HG03520 (cell line): ENCODE data around the gene PRELID3B.

Experiments used
- ATAC-seq: cut with Tn5 transposase; IDR thresholded peaks from one replicate; pipeline ENCODE4 v1.9.1; 2021; ENCODE audit warnings: mild to moderate bottlenecking, moderate library complexity; ENCODE audit not compliant: unreplicated experiment

PRELID3B gene

DNA sequence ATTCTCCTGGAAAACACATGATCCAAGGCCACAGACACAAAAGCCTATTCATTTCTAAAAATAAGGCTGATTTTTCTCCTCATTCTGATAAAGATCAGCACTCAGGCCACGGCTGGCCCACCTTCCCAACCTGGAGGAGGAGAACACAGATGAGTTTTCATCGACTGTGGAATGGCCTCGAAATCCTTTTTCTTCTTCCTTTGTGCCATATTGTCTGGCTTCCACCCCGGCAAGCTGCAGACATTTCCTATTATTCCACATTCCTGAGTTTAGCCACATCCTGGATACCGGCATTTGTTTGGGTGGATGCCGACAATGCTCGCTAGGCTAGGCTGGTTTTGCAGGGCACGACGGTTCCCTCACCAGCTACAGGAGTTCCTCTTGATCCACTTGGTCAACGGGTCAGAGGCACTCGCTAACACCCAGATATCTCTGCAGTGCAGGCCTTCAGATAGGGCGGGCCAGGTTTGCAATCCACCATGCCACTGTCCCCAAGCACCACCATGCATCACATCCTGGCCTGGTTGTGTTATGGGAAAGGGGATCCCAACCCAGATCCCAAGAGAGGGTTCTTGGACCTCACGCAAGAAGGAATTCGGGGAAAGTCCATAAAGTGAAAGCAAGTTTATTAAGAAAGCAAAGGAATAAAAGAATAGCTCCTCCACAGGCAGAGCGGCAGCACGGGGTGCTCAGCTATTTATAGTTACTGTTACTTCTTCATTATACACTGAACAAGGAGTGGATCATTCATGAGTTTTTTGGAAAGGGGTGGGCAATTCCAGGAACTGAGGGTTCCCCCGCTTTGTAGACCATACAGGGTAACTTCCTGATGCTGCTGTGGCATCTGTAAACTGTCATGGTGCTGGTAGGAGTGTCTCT lies 31.4 kb downstream of the PRELID3B start:
- ATAC-seq = no peak

GRCh38 chr20:59010321-59010994 lies 32.1 kb downstream of the PRELID3B start:
- ATAC-seq = no peak

DNA sequence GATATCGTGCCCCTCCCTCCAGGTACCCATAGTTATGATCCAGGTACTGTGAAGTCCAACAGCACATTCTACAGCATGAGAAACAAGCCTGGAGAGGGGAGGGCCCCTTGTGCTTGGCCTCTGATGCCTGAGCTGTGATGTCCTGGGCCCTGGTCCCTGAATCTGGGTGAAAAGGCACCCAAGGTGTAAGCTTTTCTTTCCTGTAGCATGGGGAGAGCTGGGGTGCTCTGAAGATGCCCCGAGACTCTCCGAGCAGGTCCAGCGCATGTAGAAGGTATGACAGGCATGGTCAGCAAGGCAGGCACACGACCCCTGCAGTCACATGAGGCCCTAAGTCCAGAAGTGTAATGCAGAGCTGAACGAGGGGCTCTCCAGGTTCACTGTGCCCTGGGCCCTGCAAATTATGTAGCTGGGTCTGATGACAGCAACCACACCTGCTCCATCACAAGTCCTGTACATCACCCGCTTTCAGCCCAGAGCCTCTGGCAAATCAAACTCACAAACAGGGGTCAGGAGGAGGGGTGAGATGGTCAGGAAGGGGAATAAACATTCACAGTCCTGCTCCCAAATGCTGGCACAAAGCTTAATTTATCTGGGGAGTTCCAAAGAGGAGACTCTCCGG lies 33.8 kb downstream of the PRELID3B start:
- ATAC-seq = no peak

- peak; percentile 30 for ATAC-seq
Observed at GRCh38 chr20:59007665-59008511, 34.7 kb downstream of the PRELID3B start.

- peak; percentile 24 for ATAC-seq
Observed at GRCh38 chr20:59006864-59007664, 35.5 kb downstream of the PRELID3B start, which contains the start of gene CTSZ. TSS of gene CTSZ (minus strand) at chr20:59007254. CDS start at chr20:59007128, 126 bp downstream.

DNA sequence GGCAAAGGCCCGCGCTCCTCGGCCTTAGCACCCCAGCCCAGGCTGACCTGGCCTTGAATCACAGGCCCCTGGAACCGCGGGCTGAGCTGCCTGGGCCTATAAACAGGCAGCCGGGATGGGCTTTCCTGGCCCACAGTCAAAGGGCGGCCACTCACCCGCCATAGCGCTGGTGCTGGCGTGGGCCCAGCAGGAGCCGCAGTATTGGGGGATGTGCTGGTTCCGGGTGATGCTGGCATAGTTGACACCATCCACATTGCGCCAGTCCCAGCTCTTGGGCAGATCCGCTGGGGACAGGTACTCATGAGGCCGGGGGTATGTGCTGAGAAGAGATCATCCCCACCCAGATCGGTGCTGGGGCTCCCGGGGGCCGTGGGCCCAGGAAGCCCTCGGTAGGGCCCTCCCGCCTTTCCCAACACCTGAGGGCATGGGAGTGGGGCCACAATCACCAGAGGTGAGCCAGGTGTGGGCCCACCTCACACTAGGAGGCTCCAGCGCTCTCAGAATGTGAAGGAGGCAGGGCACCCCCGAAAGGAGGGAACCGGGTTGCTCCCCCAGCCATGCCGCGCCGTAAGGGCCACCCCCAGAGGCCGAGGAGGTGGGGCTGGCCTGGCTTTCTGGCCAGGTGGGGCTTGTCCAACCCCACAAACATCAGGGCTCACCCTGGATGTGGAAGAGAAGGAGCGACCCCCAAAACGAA lies 36.3 kb downstream of the PRELID3B start:
- no peak for ATAC-seq

- ATAC-seq = no peak
Observed at GRCh38 chr20:59005523-59006166, 36.9 kb downstream of the PRELID3B start.

- peak; percentile 44 for ATAC-seq
Observed at GRCh38 chr20:59004763-59005522, 37.6 kb downstream of the PRELID3B start.

GRCh38 chr20:59004493-59004762 lies 38.2 kb downstream of the PRELID3B start:
- no peak for ATAC-seq

GRCh38 chr20:59003836-59004492 lies 38.6 kb downstream of the PRELID3B start:
- no peak for ATAC-seq

- no peak for ATAC-seq
Observed at GRCh38 chr20:59002874-59003399, 39.6 kb downstream of the PRELID3B start.

DNA sequence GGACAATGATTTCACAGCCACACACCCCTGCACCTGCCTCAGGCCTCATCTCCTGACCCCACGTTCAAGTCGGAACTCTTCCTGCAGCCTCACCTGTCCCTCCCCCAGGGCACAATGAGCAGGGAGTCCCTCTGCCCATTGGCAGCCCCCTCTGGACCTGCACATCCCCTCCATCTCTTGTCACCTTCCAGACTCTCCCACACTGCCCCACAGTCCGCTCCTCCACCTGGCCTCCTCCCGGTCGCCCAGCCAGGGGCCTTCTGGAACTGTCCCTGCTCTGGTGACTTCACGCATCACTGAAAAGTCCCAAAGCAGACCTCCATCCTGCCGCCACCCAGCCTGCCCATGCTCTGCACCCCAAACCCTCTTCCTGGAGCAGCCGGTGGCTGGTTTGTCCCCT lies 40.2 kb downstream of the PRELID3B start:
- ATAC-seq = no peak

- ATAC-seq = no peak
Observed at GRCh38 chr20:59001449-59002171, 41.0 kb downstream of the PRELID3B start.

DNA sequence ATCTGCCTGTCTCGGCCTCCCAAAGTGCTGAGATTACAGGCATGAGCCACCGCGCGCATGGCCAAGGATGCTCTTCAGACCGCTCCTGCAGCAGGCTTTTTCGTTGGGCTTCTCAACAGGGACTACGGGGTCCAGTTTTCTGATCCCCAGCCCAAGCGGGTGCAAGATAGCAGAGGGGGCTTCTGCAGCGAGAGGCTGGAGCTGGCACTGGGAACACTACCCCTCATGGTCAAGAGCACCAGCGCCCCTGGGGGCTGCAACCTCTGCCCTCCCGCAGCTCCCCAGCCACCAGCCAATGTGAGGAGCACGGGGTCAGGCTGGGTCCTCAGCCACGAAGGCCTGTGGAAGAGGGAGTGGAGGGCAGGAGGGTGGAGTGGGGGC lies 41.5 kb downstream of the PRELID3B start:
- no peak for ATAC-seq

- no peak for ATAC-seq
Observed at GRCh38 chr20:59000326-59000725, 42.3 kb downstream of the PRELID3B start.

DNA sequence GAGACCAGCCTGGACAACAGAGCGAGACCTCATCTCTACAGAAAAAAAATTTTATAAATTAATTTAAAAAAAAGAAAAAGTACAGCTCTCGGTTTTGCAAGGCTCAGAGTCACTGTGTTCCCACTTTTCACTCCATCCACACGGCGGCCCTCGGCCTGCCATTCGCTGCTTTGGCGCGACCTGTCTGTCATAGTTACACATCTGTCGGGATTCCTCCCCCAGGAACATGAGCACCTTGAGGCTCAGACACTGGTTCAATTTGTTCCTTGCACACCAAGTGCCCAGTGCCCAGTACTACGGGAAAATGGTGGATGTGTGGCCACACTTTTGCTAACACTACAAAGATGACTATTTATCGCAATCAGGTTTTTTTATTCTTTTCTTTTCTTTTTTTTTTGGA lies 43.9 kb downstream of the PRELID3B start:
- no peak for ATAC-seq
